Left forelimb (tissue), 1 donor: ENCODE data around the gene CYP2C18.
"Not testable (repeated sequence)": the region's sequence is repeated elsewhere in the genome, so short reads cannot be mapped to it uniquely, and the experiment has no call there.

Experiments
- DNase-seq: peaks from one replicate; pipeline ENCODE4 v3.0.0-alpha.2; 2018; ENCODE audit warnings: low spot score

CYP2C18 gene

GRCh38 chr10:94683214-94684054 lies at the start of gene CYP2C18:
Gene CYP2C18 (plus strand): TSS chr10:94683729. CDS start chr10:94683820, 91 bp downstream.
- DNase-seq: no peak

- DNase-seq: not testable (repeated sequence)
Observed at GRCh38 chr10:94638097-94638496, 45.4 kb upstream of the CYP2C18 start.

GRCh38 chr10:94639902-94640301 lies 43.6 kb upstream of the CYP2C18 start:
- DNase-seq: no peak

GRCh38 chr10:94640562-94640961 lies 43.0 kb upstream of the CYP2C18 start:
- no peak for DNase-seq

GRCh38 chr10:94641480-94641879 lies 42.0 kb upstream of the CYP2C18 start:
- no peak for DNase-seq

- DNase-seq: no peak
Observed at GRCh38 chr10:94644352-94644751, 39.2 kb upstream of the CYP2C18 start.

GRCh38 chr10:94645285-94645684 lies 38.2 kb upstream of the CYP2C18 start:
- DNase-seq: no peak

GRCh38 chr10:94655201-94655600 lies 28.3 kb upstream of the CYP2C18 start:
- not testable (repeated sequence) for DNase-seq

GRCh38 chr10:94663061-94663460 lies 20.5 kb upstream of the CYP2C18 start:
- not testable (repeated sequence) for DNase-seq

GRCh38 chr10:94666391-94667102 lies 17.0 kb upstream of the CYP2C18 start:
- DNase-seq: no peak

GRCh38 chr10:94673614-94674321 lies 9.8 kb upstream of the CYP2C18 start:
- no peak for DNase-seq

GRCh38 chr10:94676496-94676895 lies 7.0 kb upstream of the CYP2C18 start:
- no peak for DNase-seq

- no peak for DNase-seq
Observed at GRCh38 chr10:94677691-94678090, 5.8 kb upstream of the CYP2C18 start.

- DNase-seq: no peak
Observed at GRCh38 chr10:94678475-94678874, 5.1 kb upstream of the CYP2C18 start.

- no peak for DNase-seq
Observed at GRCh38 chr10:94680544-94680943, 3.0 kb upstream of the CYP2C18 start.

- DNase-seq: not testable (repeated sequence)
Observed at GRCh38 chr10:94682636-94683035, 893 bp upstream of the CYP2C18 start.

GRCh38 chr10:94687625-94688248 lies 4.2 kb downstream of the CYP2C18 start:
- no peak for DNase-seq

GRCh38 chr10:94706089-94706488 lies 22.6 kb downstream of the CYP2C18 start:
- no peak for DNase-seq

- DNase-seq: no peak
Observed at GRCh38 chr10:94710578-94710977, 27.0 kb downstream of the CYP2C18 start.

- no peak for DNase-seq
Observed at GRCh38 chr10:94725871-94726270, 42.3 kb downstream of the CYP2C18 start.

GRCh38 chr10:94735197-94735596 lies 51.7 kb downstream of the CYP2C18 start:
- no peak for DNase-seq

GRCh38 chr10:94738588-94738987 lies 55.1 kb downstream of the CYP2C18 start:
- DNase-seq: no peak
